Stimulated activated CD8-positive, alpha-beta memory T cell treated with anti-CD3 and anti-CD28 coated beads, Interleukin-15, amount 100 ng/mL, for 1 hour (primary cell): ENCODE data around the gene HDAC6.
A peak's percentile ranks its signal among the peaks of the same experiment; 100 is the strongest.

Source experiments
- DNase-seq: peaks from one replicate; pipeline ENCODE4 v3.0.0-alpha.2; 2020; ENCODE audit warnings: low read depth

The HDAC6 gene

DNA sequence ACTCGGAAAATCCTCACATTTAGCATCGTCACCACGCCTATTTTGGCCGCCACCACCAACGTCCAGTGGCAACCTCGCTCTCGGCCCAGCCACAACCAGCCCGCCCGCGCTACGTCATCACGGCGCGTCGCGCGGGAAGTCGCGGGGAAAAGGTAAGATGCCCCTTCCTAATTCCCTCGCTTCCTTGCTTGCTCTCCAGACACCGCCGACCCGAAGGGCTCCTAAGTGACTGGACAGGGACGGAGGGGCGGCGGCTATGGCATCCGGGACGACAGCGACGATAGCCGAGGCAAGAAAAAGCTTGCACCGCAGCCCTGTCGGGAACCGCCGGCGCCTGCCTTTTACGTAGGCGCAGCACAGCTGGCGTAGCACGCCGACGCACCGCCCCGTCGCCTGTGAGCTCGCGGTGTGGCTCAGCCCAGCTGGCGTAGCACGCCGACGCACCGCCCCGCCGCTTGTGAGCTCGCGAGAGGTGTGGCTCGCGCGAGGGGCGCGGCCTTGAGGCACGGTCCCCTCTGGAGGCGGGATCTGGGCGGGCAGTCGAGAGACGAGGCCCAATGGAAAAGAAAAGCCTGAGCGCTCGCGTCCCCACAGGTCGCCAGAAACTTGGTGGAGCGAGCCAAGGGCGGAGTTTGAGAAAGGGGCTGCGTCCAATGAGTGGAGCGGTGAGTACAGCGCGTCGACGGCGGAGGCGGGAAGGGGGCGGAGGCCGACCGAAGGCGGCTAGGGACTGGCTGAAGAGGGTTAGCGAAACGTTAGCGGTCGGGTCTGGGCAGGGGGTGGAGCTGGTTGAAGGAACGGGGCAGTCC is at the start of gene HDAC6:
Gene HDAC6, plus strand, starts transcription at position 788 of the 809 bp plus-strand sequence. CDS start 626 bp downstream, outside the sequence.
- DNase-seq, result peak; percentile 81

DNA sequence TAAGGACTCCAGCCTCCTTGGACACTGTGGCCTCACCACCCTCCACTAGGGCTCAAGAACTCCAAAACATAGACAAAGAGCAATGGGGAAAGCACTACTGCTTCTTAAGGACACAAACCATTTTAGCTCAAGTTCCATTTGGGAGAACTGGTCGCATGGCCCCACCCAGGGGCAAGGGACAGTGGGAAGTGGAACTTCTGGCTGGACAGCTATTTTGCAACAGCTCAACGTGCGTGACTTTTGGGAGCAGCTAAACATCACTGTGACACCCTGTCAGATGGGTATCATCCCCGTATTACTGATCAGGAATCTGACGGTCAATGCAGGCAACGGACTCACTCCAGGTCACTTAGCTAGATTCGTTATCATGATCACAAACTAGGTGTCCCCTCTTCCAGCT is 49.4 kb upstream of the HDAC6 start:
- DNase-seq, result no peak

DNA sequence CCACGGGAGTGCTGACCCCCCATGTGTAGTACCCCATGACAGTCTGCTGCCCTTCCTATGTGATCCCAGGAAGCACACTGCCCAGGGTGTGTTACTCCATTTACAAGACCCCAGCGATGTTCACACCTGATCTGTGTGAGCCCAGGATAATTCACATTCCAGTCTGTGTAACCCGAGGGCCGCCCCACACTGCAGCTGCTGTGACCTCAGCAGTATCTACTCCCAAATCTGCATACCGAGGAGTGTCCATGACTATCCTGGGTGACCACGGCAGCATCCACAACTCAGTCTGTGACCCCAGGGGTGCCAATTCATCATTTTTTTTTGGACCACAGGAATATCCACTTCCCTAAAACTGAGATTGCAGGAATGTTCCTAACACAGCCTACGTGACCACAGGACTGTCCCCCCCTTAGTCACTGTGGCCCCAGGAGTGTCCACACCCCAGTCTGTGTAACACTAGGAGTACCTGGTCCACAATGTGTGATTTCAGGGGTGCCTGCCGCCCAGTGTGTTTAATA is 48.1 kb upstream of the HDAC6 start:
- DNase-seq, result no peak

DNA sequence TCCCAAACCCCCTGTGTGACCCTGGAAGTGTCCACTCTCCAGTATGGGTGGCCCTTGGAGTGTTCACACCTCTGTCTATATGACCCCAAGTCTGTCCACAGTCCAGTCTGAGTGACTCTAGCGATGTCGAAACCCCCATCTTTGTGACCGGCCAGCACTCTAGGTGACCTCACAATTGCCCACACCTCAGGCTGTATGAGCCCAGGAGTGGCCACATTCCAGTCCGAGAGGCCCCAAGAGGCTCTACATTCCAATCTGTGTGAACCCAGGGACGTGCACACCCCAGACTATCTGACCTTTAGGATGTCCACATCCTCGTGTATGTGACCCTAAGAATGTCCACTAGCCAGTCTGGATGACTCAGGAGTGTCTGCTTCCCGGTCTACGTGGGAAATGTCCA is 47.6 kb upstream of the HDAC6 start:
- DNase-seq, result no peak

DNA sequence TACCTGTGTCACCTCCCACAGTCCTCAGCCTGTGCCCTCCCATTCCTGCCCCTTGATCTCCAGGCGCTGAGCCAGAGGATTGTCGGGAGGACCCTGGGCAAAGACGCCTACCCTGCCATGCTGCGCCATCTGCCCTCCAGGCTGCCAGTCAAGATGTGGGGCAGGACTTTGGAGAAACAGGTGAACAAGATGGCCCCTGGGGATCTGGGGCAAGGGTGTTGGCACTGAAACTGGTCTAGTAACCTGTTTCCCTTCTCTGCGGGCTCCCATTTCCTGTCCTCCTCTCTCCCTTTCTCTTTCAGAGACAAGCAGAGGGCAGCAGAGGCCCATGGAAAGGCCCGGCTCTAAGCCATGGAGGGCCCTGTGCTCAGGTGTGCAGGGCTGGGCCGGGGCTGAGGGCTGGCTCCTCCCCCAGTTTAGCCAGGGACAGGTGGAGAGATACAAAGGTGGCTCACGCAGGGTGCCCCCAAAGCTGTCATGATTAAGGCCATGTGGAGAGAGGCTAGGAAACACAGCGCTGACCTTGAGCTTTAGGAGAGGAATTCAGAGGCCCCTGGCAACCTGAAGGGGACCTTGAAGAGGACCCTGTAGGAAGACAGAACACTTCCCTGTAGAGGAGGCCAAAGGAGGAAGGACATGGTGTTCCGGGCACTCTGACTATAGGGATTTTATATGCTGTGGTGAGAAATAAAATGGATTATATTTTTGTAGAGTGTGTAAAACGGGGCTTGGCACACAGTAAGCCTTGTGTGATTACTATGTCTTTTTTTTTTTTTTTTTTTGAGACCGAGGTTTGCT is 40.0 kb upstream of the HDAC6 start, which contains the start of gene GLOD5:
Gene GLOD5, plus strand, starts transcription at position 74 of the 798 bp plus-strand sequence. Its CDS starts 44 bp downstream, at position 118.
- no peak for DNase-seq

DNA sequence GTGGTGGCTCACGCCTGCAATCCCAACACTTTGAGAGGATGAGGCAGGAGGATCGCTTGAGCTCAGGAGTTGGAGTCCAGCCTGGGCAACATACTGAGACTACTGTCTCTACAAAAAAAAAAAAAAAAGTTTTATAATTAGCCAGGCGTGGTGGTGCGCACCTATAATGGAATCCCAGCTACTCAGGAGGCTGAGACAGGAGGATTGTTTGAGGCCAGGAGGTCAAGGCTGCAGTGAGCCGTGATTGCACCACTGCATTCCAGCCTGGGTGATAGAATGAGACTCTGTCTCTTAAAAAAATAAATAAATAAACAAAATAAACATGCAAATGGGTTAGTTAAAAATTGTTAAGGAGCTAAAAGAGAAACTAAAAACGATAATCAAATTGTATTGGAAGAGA is 32.6 kb upstream of the HDAC6 start:
- no peak for DNase-seq

DNA sequence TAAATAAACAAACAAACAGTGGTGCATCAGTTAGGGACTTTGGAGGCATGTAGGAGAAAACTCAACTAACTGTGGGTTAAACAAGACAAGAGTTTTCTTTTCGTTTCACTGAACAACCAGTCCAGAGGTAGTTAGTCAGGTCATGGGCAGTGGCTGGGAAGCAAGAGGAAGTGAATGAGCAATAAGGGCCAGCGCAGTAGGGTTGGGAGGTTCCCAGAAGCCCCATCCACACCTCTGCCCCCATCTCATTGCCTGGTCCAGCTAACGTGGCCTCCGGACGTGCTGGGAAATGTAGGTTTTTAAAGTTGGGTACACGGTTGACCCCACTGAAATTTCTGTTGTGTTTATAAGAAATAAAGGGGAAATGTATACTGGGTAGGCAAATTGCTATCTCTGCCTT is 31.6 kb upstream of the HDAC6 start:
- DNase-seq, result no peak

DNA sequence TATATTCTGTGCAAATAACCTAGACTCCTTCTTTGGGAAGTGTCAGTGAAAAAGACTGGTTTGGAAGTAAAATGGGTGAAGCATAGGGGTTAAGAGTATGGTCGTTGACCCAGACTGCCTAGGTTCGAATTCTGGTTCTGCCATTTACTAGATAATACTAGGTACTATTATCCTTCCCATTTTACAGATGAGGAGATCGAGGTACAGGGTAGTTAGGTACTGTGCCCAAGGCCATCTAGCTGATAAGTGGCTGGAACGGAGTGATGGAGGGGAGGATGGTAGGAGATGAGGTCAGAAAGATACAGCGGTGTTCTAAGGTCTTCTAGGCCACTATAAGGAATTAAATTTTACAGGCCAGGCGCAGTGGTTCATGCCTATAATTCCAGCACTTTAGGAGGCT is 29.3 kb upstream of the HDAC6 start:
- DNase-seq, result no peak

DNA sequence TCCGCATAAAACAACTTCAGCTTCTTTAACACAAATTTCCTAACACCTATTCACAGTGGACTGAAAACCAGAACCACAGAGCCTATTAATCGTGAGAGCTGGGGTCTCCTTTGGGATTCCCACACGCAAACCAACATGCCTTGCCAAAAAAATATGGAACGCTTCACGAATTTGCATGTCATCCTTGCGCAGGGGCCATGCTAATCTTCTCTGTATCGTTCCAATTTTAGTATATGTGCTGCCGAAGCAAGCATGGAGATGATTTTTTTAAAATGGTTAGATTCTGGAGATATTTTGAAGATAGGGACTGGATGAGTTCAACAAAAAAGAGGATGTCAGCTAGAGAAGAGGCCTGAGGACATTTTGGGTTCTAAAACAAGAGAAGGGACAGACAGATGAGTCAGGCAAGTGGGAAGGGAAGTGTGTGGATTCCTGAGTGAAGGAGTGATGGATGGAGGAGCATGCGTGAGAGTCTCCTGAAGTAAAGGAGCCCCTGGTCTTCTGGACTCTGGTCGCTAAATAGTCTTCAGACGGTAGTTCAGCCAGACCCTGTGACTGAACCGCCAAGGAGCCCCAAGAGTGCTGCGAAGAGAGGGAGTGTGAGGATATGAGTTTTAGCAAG is 24.9 kb upstream of the HDAC6 start:
- no peak for DNase-seq

DNA sequence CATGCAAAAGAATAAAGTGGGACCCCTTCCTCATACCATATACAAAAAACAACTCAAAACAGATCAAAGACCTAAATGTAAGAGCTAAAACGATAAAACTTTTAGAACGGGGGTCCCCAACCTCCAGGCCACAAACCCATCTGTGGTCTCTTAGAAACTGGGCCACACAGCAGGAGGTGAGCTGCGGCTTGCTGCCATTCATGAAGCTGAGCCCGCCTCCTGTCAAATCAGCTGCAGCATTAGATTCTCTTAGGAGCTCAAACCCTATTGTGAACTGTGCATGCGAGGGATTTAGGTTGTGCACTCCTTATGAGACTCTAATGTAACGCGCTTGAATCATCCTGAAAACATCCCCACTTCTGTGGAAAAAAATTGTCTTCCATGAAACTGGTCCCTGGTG is 22.5 kb upstream of the HDAC6 start:
- no peak for DNase-seq

DNA sequence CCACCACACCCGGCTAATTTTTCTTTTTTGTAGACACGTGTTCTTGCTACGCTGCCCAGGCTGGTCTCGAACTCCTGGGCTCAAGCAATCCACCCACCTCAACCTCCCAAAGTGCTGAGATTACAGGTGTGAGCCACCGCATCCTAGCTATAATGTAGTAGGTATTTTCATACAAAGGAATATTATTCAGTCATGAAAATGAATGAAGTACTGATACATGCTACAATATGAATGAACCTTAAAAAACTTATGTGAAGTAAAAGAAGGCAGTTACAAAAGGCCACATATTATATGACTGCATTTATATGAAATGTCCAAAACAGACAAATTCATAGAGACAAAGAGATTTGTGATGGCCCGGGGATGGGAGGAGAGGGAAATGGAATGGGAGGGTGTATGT is 20.2 kb upstream of the HDAC6 start:
- no peak for DNase-seq

DNA sequence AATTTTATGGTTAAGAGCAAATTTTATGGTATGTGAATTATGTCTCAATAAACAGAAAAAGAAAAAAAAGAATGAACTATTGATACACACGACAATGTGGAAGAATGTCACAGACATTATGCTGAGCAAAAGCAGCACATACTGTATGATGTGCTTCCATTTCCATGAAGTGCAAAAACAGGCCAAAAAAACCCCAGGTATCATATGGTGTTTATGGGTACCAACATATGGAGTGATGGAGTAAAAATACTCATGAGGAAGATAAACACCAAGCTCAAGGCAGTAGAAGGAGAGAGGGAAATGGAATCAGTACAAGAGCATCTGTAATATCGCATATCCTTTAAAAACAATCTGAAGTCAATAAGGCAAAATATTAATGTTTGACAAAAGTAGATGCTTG is 19.7 kb upstream of the HDAC6 start:
- DNase-seq, result no peak

DNA sequence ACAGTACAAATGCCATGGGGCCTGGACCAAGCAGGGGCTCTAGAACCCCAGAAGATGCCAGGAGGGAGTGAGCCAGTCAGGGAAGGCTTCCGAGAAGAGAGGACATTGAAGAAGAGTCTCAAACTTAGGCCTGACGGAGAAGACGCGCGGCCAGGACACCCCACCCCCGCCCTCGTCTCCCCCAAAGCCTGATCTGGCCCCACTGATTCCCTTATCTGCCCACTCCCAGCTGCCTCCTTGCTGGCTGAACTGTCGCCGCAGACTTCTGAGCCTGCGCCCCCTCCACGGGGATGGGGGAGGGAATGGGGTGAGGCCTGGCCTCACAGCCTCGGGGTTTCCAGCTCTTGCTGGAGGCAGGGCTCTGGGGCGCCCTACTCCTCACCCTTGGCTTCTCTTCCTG is 19.1 kb upstream of the HDAC6 start:
- DNase-seq, result no peak

DNA sequence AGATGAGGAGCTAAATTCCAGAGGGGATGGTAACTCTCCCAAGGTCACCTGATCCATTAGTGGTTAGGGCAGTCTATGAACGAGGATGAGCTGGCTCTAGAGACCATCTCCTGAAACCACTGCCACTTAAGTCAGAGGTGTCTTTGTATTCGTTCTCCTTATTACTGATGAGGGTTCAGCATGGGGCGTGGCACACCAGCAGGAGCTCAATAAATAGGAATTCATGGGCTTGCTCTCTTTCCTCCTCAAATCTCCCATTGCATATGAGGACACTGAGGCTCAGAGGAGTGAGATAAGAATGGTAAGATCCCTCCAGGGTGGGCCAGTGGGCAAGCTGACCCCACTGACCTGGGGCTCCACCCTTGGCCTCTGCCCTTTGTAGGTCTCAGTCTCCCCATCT is 17.1 kb upstream of the HDAC6 start:
- no peak for DNase-seq

DNA sequence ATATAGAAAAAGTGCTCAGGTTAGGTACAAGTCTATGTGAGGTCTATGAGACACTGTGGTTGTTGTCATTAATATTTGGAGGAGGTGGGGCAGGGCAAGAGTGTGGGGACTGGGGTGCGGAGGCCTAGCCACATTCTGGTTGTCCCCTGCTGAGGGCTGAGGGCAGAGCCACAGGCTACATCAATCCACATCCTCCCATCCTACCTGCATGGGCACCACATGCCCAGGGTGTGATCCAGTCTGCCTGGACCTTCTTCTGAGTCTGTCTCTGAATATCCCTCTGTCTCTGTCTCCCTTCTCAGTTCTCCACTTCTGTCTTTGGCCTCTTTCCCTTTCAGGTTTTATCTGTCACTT is 16.7 kb upstream of the HDAC6 start:
- DNase-seq, result no peak

DNA sequence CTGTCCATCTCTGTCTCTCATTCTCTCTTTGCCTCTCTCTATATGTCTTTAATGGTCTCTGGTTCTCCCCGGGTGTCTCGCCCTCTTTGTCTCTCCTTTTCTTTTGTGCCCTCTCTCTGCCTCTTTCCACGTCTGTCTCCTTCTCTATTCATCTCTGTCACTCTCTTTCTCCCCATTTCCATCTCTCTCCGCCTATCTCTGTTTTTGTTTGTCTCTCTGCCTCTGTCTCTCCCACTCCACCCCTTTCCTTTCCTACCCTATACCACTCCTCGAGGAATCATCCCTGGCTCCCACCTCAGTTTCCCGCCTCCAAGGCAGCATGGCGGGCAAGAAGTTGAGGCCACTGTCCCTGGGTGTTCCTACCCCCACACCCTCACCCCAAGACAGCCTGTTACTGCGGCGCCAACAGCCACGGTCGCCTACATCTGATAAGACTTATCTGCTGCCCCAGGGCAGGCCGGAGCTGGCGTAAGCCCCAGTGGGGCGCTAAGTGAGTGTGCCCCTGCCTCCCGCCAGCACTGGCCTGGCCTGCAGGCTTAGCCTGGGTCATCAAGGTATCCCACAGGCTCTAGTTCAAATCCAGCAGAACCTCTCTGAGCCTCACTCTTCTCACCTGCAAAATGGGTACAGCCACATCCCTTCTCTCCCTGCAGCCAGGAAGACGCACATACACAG is 16.2 kb upstream of the HDAC6 start:
- no peak for DNase-seq

DNA sequence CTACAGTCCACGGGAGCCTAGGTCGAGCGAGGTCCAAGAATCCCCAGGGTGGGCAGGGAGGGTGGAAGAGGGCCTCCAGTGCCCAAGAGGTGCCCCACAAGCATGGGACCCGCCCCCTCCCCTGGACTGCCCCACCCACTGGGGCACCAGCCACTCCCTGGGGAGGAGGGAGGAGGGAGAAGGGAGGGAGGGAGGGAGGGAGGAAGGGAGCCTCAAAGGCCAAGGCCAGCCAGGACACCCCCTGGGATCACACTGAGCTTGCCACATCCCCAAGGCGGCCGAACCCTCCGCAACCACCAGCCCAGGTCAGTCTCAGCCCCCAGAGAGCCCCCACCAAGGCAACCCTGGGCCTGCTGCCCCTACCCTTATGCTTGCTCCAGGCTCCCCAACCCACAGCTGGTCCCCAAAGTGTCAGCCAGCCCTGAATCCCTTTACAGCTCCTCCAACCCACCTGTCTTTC is 15.5 kb upstream of the HDAC6 start, which contains the start of gene GATA1:
Gene GATA1, plus strand, starts transcription at position 250 of the 460 bp plus-strand sequence. CDS start 4,520 bp downstream, outside the sequence.
- no peak for DNase-seq

DNA sequence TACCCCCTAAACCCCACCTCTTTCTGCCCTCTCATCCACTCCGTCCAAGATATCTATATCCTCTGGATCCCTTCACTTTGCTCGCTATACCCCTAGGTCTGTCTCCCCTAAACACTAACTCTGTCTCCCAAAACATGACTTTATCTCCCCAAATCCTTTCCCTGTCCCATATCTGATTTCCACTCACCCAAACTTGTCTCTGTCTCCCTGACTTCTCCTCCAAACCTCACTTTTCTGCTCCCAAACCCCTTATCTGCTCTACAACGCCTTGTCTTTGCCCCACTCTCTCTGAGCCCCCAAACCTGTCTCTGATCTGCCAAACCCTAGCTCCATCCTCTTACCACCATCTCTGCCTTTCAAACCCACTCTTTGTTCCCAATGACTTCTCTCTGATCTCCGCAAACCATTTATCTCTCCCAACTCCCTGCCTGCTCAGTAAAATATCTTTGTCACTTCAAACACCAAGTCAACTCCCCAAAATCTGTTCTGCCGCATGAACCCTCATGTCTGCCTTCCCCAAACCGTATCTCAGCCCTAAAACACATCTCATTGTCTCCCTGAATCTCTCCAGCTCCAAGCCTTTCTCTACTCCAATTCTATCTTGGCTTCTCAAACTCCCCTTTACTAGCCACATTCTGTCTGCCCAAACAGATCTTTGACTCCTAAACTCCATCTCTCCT is 14.9 kb upstream of the HDAC6 start:
- no peak for DNase-seq

DNA sequence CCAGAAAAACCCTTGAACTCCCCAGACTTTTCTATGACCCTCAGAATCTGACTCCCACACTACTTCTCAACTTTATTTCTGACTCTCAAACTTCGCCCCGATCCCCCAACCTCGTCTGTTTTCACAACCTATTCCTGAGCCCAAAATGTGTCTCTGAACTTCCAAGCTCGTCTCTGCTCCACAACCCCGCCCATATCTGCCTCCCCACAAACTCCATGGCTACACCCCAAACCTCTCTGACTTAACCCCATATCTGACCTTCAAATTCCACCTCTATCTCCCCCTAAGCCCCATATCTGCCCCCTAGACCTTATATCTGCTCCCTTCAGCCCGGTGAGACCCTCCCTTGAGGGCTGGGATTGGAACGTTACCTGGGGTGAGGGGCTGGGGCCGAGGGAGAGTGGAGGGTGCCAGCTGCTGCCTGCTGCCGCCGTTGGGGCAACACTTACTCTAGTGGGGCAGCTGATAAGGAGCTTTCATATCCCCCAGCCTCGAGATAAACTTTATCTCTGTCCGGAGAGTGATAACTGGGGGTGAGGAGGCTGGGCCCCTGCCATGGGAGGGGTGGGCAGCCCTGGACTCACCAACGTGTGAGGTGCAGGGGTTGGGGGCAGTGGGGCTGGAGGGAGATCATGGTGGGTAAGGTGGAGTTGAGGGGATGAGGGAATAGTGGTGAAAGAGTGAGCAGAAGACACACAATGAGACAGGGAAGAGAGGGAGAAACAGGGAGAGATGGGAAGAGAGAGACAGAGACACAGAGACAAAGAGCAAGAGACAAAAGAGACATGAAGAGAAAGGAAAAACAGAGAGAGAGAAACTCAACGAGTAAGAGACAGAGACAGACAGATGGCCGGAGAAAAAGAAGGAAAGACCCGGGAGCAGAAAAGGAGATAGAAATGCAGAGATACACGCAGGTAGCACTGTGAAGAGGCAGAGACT is 14.1 kb upstream of the HDAC6 start:
- no peak for DNase-seq
